Measurements from ENCODE around the gene FAM163B. TPM values are rescaled to one million over a fixed set of nuclear protein-coding genes. Genes with fewer than 3 reads are reported as not detected.

The FAM163B gene
- total RNA-seq, 2 donors from 2014 or later, result not detected

GRCh38 chr9:133583586-133583985, 25.6 kb downstream of the FAM163B start:
- Mint-ChIP-seq H3K9me3 (peaks cover 4% of the 10 kb centered on the region in 2 donors), H3K36me3 (no peaks in the 10 kb centered on the region)
- no peak for ATAC-seq

GRCh38 chr9:133583111-133583510, 26.1 kb downstream of the FAM163B start:
- Mint-ChIP-seq H3K27ac (no peak overlapping the region), H3K36me3 (no peaks in the 10 kb centered on the region), H3K9me3 (no peaks in the 10 kb centered on the region)
- no peak for DNase-seq (ENCODE audit: low spot score in 2 of 2)
- ATAC-seq, result no peak

More at GRCh38 chr9:133583586-133583985, 25.6 kb downstream of the FAM163B start:
- no peak overlapping the region for H3K27ac Mint-ChIP-seq
- no peak for DNase-seq (ENCODE audit: low spot score in 2 of 2)

GRCh38 chr9:133582501-133583045, 26.6 kb downstream of the FAM163B start:
- no peak overlapping the region for H3K27ac Mint-ChIP-seq
- ATAC-seq (no peak), DNase-seq (ENCODE audit: low spot score in 2 of 2) (no peak)
- no peaks in the 10 kb centered on the region for H3K36me3 Mint-ChIP-seq
- no peaks in the 10 kb centered on the region for H3K9me3 Mint-ChIP-seq

- ATAC-seq, result no peak
- Mint-ChIP-seq H3K36me3 (no peaks in the 10 kb centered on the region), H3K9me3 (no peaks in the 10 kb centered on the region), H3K27ac (no peak overlapping the region)
- no peak for DNase-seq (ENCODE audit: low spot score in 2 of 2)
Observed at GRCh38 chr9:133581513-133582343, 27.5 kb downstream of the FAM163B start.

GRCh38 chr9:133581011-133581410, 28.2 kb downstream of the FAM163B start:
- DNase-seq (ENCODE audit: low spot score in 2 of 2) (no peak), ATAC-seq (no peak)
- H3K27ac Mint-ChIP-seq, result no peak overlapping the region
- H3K36me3 Mint-ChIP-seq, result no peaks in the 10 kb centered on the region
- no peaks in the 10 kb centered on the region for H3K9me3 Mint-ChIP-seq

GRCh38 chr9:133580419-133580738, 28.8 kb downstream of the FAM163B start:
- ATAC-seq, result no peak
- Mint-ChIP-seq H3K27ac (no peak overlapping the region), H3K36me3 (no peaks in the 10 kb centered on the region), H3K9me3 (no peaks in the 10 kb centered on the region)
- no peak for DNase-seq (ENCODE audit: low spot score in 2 of 2)

GRCh38 chr9:133579601-133580418, 29.4 kb downstream of the FAM163B start:
- H3K36me3 Mint-ChIP-seq, result no peaks in the 10 kb centered on the region
- no peak for DNase-seq (ENCODE audit: low spot score in 2 of 2)
- H3K9me3 Mint-ChIP-seq, result no peaks in the 10 kb centered on the region
- H3K27ac Mint-ChIP-seq, result no peak overlapping the region
- ATAC-seq, result no peak

GRCh38 chr9:133578524-133579441, 30.4 kb downstream of the FAM163B start:
- no peak for ATAC-seq
- no peak for DNase-seq (ENCODE audit: low spot score in 2 of 2)

GRCh38 chr9:133577737-133578112, 31.5 kb downstream of the FAM163B start:
- Mint-ChIP-seq H3K9me3 (no peaks in the 10 kb centered on the region), H3K27ac (no peak overlapping the region), H3K36me3 (no peaks in the 10 kb centered on the region)
- DNase-seq (ENCODE audit: low spot score in 2 of 2), result no peak
- ATAC-seq, result no peak

More at GRCh38 chr9:133578524-133579441, 30.4 kb downstream of the FAM163B start:
- H3K9me3 Mint-ChIP-seq, result no peaks in the 10 kb centered on the region
- no peaks in the 10 kb centered on the region for H3K36me3 Mint-ChIP-seq
- no peak overlapping the region for H3K27ac Mint-ChIP-seq

GRCh38 chr9:133576875-133577736, 32.1 kb downstream of the FAM163B start:
- no peak for DNase-seq (ENCODE audit: low spot score in 2 of 2)
- no peaks in the 10 kb centered on the region for H3K36me3 Mint-ChIP-seq
- no peak overlapping the region for H3K27ac Mint-ChIP-seq

GRCh38 chr9:133576031-133576874, 32.9 kb downstream of the FAM163B start:
- ATAC-seq, result no peak
- Mint-ChIP-seq H3K27ac (no peak overlapping the region), H3K36me3 (no peaks in the 10 kb centered on the region), H3K9me3 (no peaks in the 10 kb centered on the region)
- DNase-seq (ENCODE audit: low spot score in 2 of 2), result no peak

More at GRCh38 chr9:133576875-133577736, 32.1 kb downstream of the FAM163B start:
- no peak for ATAC-seq
- no peaks in the 10 kb centered on the region for H3K9me3 Mint-ChIP-seq

GRCh38 chr9:133575186-133576030, 33.8 kb downstream of the FAM163B start:
- DNase-seq (ENCODE audit: low spot score in 2 of 2), result no peak
- H3K9me3 Mint-ChIP-seq, result no peaks in the 10 kb centered on the region
- no peak for ATAC-seq
- H3K36me3 Mint-ChIP-seq, result no peaks in the 10 kb centered on the region
- H3K27ac Mint-ChIP-seq, result no peak overlapping the region

- ATAC-seq (no peak), DNase-seq (ENCODE audit: low spot score in 2 of 2) (no peak)
- H3K9me3 Mint-ChIP-seq, result no peaks in the 10 kb centered on the region
- H3K36me3 Mint-ChIP-seq, result no peaks in the 10 kb centered on the region
- no peak overlapping the region for H3K27ac Mint-ChIP-seq
Observed at GRCh38 chr9:133574771-133575170, 34.4 kb downstream of the FAM163B start.

GRCh38 chr9:133573791-133574515, 35.2 kb downstream of the FAM163B start:
- no peak for DNase-seq (ENCODE audit: low spot score in 2 of 2)
- H3K9me3 Mint-ChIP-seq, result no peaks in the 10 kb centered on the region
- no peak for ATAC-seq
- no peaks in the 10 kb centered on the region for H3K36me3 Mint-ChIP-seq
- H3K27ac Mint-ChIP-seq, result no peak overlapping the region
